ENCODE measurements around the gene ADIPOR1.

DNA sequence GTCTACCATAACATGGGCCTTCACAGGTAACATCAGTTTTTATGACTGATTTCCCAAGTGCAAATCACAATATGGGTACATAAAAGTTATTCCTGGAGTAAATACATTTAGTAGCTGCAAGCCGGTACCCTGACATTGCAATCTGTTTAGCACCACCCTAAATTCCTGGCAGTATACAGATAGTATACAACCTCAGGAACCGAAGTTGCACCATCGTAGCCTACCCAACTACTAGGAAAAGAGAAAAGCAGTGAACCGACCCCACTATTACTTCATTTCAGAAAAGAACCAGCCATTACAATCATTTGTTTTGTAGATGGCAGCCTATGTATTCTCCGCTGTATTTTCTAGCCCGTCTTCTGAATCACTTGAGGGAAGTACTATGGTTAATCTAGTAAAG is 1.1 kb downstream of the ADIPOR1 start:
- TF ChIP-seq POLR2A (IDR thresholded peaks at IDR 0.05; ENCODE audit: low read length) (no peak), GATA1 (IDR thresholded peaks at IDR 0.05; ENCODE audit: low read depth, low read length) (no peak)

All from erythroblast (primary cell).